SK-N-SH (cell line): ENCODE results near the gene TSHZ2. TPM values are rescaled to one million over a fixed set of nuclear protein-coding genes. Genes with fewer than 3 reads are reported as not detected.
A peak's percentile ranks its signal among the peaks of the same experiment; 100 is the strongest.

ENCODE experiments used
- CTCF ChIA-PET: fragments of 300-600, 350-600 bp; formaldehyde crosslinking; extraction: SDS; loops from one replicate; lab custom pipeline; 2021; lab: Yijun Ruan, JAX
- POLR2A ChIA-PET: fragments of 350-600 bp; sonication (Branson Sonifier 250); formaldehyde crosslinking; extraction: SDS; loops from one replicate; lab custom pipeline; 2020; ENCODE audit warnings: antibody characterized with exemption, inconsistent platforms; lab: Yijun Ruan, JAX
- DNase-seq: peaks from one replicate; pipeline ENCODE4 v3.0.0; 2012
- H2AFZ ChIP-seq: fragments of 200-600 bp; sonication (generic); 2 replicates; pipeline ENCODE4 v1.8.1; 2016; ENCODE audit warnings: antibody characterized with exemption, mild to moderate bottlenecking, low read depth
- H3F3A ChIP-seq: fragments of 200-600 bp; sonication (generic); replicated peaks from 2 replicates; pipeline ENCODE3; 2016; ENCODE audit warnings: antibody characterized with exemption, mild to moderate bottlenecking; ENCODE audit not compliant: insufficient read depth
- H3K27ac ChIP-seq, 2 experiments: fragments of 200-500 bp in 1 of 2; fragments of 200-600 bp in 1 of 2; sonication (Bioruptor generic) in 1 of 2; sonication (generic), shearing (Covaris generic) in 1 of 2; 2 replicates each; pipeline versions ENCODE4 v1.5.1 to v1.6.1; 2014 to 2016; ENCODE audit warnings: low read depth in 2 of 2, inconsistent platforms in 1 of 2, low read length in 1 of 2, mild to moderate bottlenecking in 1 of 2, mixed read lengths in 1 of 2
- H3K27me3 ChIP-seq: fragments of 200-600 bp; sonication (generic), shearing (Covaris generic); 2 replicates; pipeline ENCODE4 v1.6.1; 2016; ENCODE audit warnings: mixed run types; ENCODE audit not compliant: insufficient read depth
- H3K36me3 ChIP-seq, 2 experiments: fragments of 200-500 bp in 1 of 2; fragments of 200-600 bp in 1 of 2; sonication (Bioruptor generic) in 1 of 2; sonication (generic) in 1 of 2; replicated peaks in 1 of 2; 2 replicates each; pipeline versions ENCODE3 to v1.5.1; 2014 to 2016; ENCODE audit warnings: low read length in 1 of 2, mild to moderate bottlenecking in 1 of 2; ENCODE audit not compliant: insufficient read depth in 2 of 2, control insufficient read depth in 1 of 2
- H3K4me1 ChIP-seq, 2 experiments: fragments of 200-500 bp in 1 of 2; fragments of 200-600 bp in 1 of 2; sonication (Bioruptor generic) in 1 of 2; sonication (generic), shearing (Covaris generic) in 1 of 2; 2 replicates each; pipeline versions ENCODE4 v1.5.1 to v1.6.1; 2014 to 2016; ENCODE audit warnings: low read depth in 1 of 2, low read length in 1 of 2, mixed run types in 1 of 2; ENCODE audit not compliant: insufficient read depth in 2 of 2, control insufficient read depth in 1 of 2
- H3K4me2 ChIP-seq: fragments of 200-600 bp; sonication (generic), shearing (Covaris generic); 2 replicates; pipeline ENCODE4 v1.6.1; 2017; ENCODE audit warnings: mixed run types
- H3K4me3 ChIP-seq, 2 experiments: fragments of 200-500 bp in 1 of 2; fragments of 200-600 bp in 1 of 2; sonication (Bioruptor generic) in 1 of 2; sonication (generic), shearing (Covaris generic) in 1 of 2; 2 replicates each; pipeline versions ENCODE4 v1.5.1 to v1.8.1; 2014 to 2016; ENCODE audit warnings: low read depth in 2 of 2, inconsistent platforms in 1 of 2, low read length in 1 of 2, mild to moderate bottlenecking in 1 of 2, mixed read lengths in 1 of 2, moderate library complexity in 1 of 2
- H3K79me2 ChIP-seq: fragments of 200-600 bp; sonication (generic); 2 replicates; pipeline ENCODE4 v1.8.1; 2017; ENCODE audit warnings: mild to moderate bottlenecking; ENCODE audit not compliant: insufficient read depth
- H3K9ac ChIP-seq: fragments of 200-600 bp; sonication (generic); 2 replicates; pipeline ENCODE4 v1.6.1; 2017; ENCODE audit warnings: mixed run types
- H3K9me2 ChIP-seq: fragments of 200-600 bp; sonication (generic); 2 replicates; pipeline ENCODE4 v1.6.1; 2017; ENCODE audit warnings: mixed run types
- H3K9me3 ChIP-seq: fragments of 200-600 bp; sonication (generic); 2 replicates; pipeline ENCODE4 v1.6.1; 2017; ENCODE audit warnings: mixed run types, mild to moderate bottlenecking, moderate library complexity
- H4K20me1 ChIP-seq: fragments of 200-600 bp; sonication (generic); 2 replicates; pipeline ENCODE4 v1.6.1; 2017; ENCODE audit warnings: mild to moderate bottlenecking, mixed run types; ENCODE audit not compliant: insufficient read depth
- CHD2 ChIP-seq: fragments of 150-350 bp; IDR thresholded peaks from 2 replicates; pipeline ENCODE4 v1.6.1; 2018; ENCODE audit warnings: low read length; ENCODE audit not compliant: partially characterized antibody
- ELF1 ChIP-seq: IDR thresholded peaks from 2 replicates; pipeline ENCODE4 v1.4.0; 2012
- EP300 ChIP-seq, 2 experiments: IDR thresholded peaks; 2 replicates each; pipeline versions ENCODE4 v1.4.0 to v1.6.1; 2012; ENCODE audit warnings: borderline replicate concordance in 1 of 2, low read depth in 1 of 2, low read length in 1 of 2
- EZH2phosphoT487 ChIP-seq: fragments of 200-600 bp; sonication (generic); IDR thresholded peaks from 2 replicates; pipeline ENCODE4 v1.6.1; 2017; ENCODE audit warnings: low read depth, mixed run types, mild to moderate bottlenecking, antibody characterized with exemption, moderate library complexity, borderline replicate concordance
- FOSL2 ChIP-seq: IDR thresholded peaks from 2 replicates; pipeline ENCODE4 v1.4.0; 2012; ENCODE audit warnings: low read depth, mild to moderate bottlenecking, moderate library complexity, borderline replicate concordance
- FOXM1 ChIP-seq: IDR thresholded peaks from 2 replicates; pipeline ENCODE4 v1.4.0; 2012; ENCODE audit warnings: low read depth, mild to moderate bottlenecking
- GABPA ChIP-seq: IDR thresholded peaks from 2 replicates; pipeline ENCODE4 v1.4.0; 2012; ENCODE audit warnings: low read depth, mild to moderate bottlenecking
- GATA2 ChIP-seq: sonication (generic); formaldehyde crosslinking; IDR thresholded peaks from 2 replicates; pipeline ENCODE4 v1.5.0; 2020; ENCODE audit warnings: mild to moderate bottlenecking, missing genetic modification reagents
- MAX ChIP-seq: IDR thresholded peaks from 2 replicates; pipeline ENCODE4 v1.4.0; 2012; ENCODE audit warnings: low read depth
- MXI1 ChIP-seq: IDR thresholded peaks from 2 replicates; pipeline ENCODE4 v1.6.1; 2012; ENCODE audit warnings: mild to moderate bottlenecking, low read depth, low read length, improper control_type of control experiment
- NRF1 ChIP-seq: IDR thresholded peaks from 2 replicates; pipeline ENCODE4 v1.6.1; 2012; ENCODE audit warnings: low read depth, mild to moderate bottlenecking, low read length
- POLR2AphosphoS5 ChIP-seq: IDR thresholded peaks from 2 replicates; pipeline ENCODE4 v1.6.1; 2012; ENCODE audit warnings: low read depth, low read length
- RAD21 ChIP-seq: IDR thresholded peaks from 2 replicates; pipeline ENCODE4 v1.6.1; 2012; ENCODE audit warnings: mild to moderate bottlenecking, low read length
- RCOR1 ChIP-seq: fragments of 150-350 bp; IDR thresholded peaks from 2 replicates; pipeline ENCODE4 v1.6.1; 2017; ENCODE audit warnings: antibody characterized with exemption, low read length
- RFX5 ChIP-seq: IDR thresholded peaks from 2 replicates; pipeline ENCODE4 v1.6.1; 2012; ENCODE audit warnings: mild to moderate bottlenecking, improper control_type of control experiment, low read length
- SMC3 ChIP-seq: IDR thresholded peaks from 2 replicates; pipeline ENCODE4 v1.6.1; 2012; ENCODE audit warnings: low read depth, low read length, improper control_type of control experiment
- TAF1 ChIP-seq: IDR thresholded peaks from 2 replicates; pipeline ENCODE4 v1.6.1; 2012; ENCODE audit warnings: low read depth, mild to moderate bottlenecking, low read length, moderate library complexity, borderline replicate concordance
- TCF12 ChIP-seq: IDR thresholded peaks from 2 replicates; pipeline ENCODE4 v1.4.0; 2012
- TEAD4 ChIP-seq: IDR thresholded peaks from 2 replicates; pipeline ENCODE4 v1.4.0; 2012; ENCODE audit warnings: mild to moderate bottlenecking, borderline replicate concordance; ENCODE audit not compliant: insufficient read depth
- YY1 ChIP-seq: IDR thresholded peaks from 2 replicates; pipeline ENCODE4 v1.4.0; 2012; ENCODE audit warnings: low read depth, mild to moderate bottlenecking
- ZBTB33 ChIP-seq: IDR thresholded peaks from 2 replicates; pipeline ENCODE4 v1.4.0; 2012; ENCODE audit warnings: low read depth, borderline replicate concordance
- WGBS: methylation state at CpG from one replicate; pipeline ENCODE4 v1.1.6; 2017; ENCODE audit warnings: low lambda C conversion rate; 5-methylcytosine and 5-hydroxymethylcytosine counted together
- polyA plus RNA-seq, 3 experiments: library from polyadenylated mRNA; depleted of rRNA; stranded (reverse); fragments of >200 nt; gene quantifications; 2 replicates each; pipeline ENCODE4 v1.2.3, GENCODE V29; 2012

Gene TSHZ2
- polyA plus RNA-seq, 1 of the 3 experiments (the other 2 are of a cell fraction): 0.13 TPM

- Histone ChIP-seq H3K27me3 (no peaks in the 10 kb centered on the region), H3K27ac (no peak overlapping the region), H3K4me3 (no peak overlapping the region), H3K9me3 (no peaks in the 10 kb centered on the region), H2AFZ (no peak overlapping the region), H3K9me2 (no peaks in the 10 kb centered on the region), H3K9ac (no peak overlapping the region), H3K79me2 (no peaks in the 10 kb centered on the region), H3K4me1 (0 out of 4 replicates have a peak, but pooled peaks cover 0 to 5% of the 10 kb centered on the region in 2 experiments), H4K20me1 (no peaks in the 10 kb centered on the region), H3K36me3 (no peaks in the 10 kb centered on the region), H3K4me2 (no peak overlapping the region), H3F3A (no peaks in the 10 kb centered on the region)
- TF ChIP-seq RAD21: no peak
- TF ChIP-seq GABPA: no peak
- no peak for TF ChIP-seq SMC3
- TF ChIP-seq TCF12: no peak
- TF ChIP-seq ZBTB33: no peak
- no peak for TF ChIP-seq TAF1
- TF ChIP-seq CHD2: no peak
- 39% methylated on average over 4 of the region's 4 CpGs for WGBS
- POLR2A ChIA-PET: no interaction called here
- DNase-seq: no peak
- CTCF ChIA-PET: interaction anchor here (1.5 kb wide), 1 partner anchor 23 kb away, joined by 3 read pairs; no protein-coding TSS in a partner anchor
Measured at GRCh38 chr20:53122853-53123252, 150.7 kb downstream of the TSHZ2 start.

- CTCF ChIA-PET: interaction anchor here (0.6 kb wide), 1 partner anchor 69 kb away, joined by 3 read pairs; no protein-coding TSS in a partner anchor
- POLR2A ChIA-PET: no interaction called here
- no peak for TF ChIP-seq MXI1
- peak; percentile 44; the same call in 1 of the 2 replicates for TF ChIP-seq RAD21
- Histone ChIP-seq H3F3A (no peaks in the 10 kb centered on the region), H4K20me1 (no peaks in the 10 kb centered on the region), H3K4me1 (0 out of 4 replicates have a peak, but pooled peaks cover 0 to 5% of the 10 kb centered on the region in 2 experiments), H3K9me2 (no peaks in the 10 kb centered on the region), H3K36me3 (no peaks in the 10 kb centered on the region), H3K27ac (no peak overlapping the region), H2AFZ (no peak overlapping the region), H3K79me2 (no peaks in the 10 kb centered on the region), H3K4me3 (no peak overlapping the region), H3K9me3 (no peaks in the 10 kb centered on the region), H3K9ac (no peak overlapping the region), H3K4me2 (no peak overlapping the region), H3K27me3 (no peaks in the 10 kb centered on the region)
- 57% methylated on average over 3 of the region's 3 CpGs for WGBS
- no peak for DNase-seq
Measured at GRCh38 chr20:53124075-53124551, 152.0 kb downstream of the TSHZ2 start.

GRCh38 chr20:53124803-53125202 is 152.6 kb downstream of the TSHZ2 start:
- DNase-seq: no peak
- H3K79me2 ChIP-seq: no peaks in the 10 kb centered on the region
- H3K9ac ChIP-seq: no peak overlapping the region
- H3K27ac ChIP-seq: no peak overlapping the region
- H3K9me3 ChIP-seq: no peaks in the 10 kb centered on the region
- no peak overlapping the region for H2AFZ ChIP-seq
- H4K20me1 ChIP-seq: no peaks in the 10 kb centered on the region
- ChIA-PET CTCF (no interaction called here), POLR2A (no interaction called here)
- H3K4me2 ChIP-seq: no peak overlapping the region
- H3K4me3 ChIP-seq: no peak overlapping the region
- 0 out of 4 replicates have a peak, but pooled peaks cover 0 to 5% of the 10 kb centered on the region in 2 experiments for H3K4me1 ChIP-seq
- H3K9me2 ChIP-seq: no peaks in the 10 kb centered on the region
- no peaks in the 10 kb centered on the region for H3K36me3 ChIP-seq
- 51% methylated on average over 3 of the region's 3 CpGs for WGBS
- no peaks in the 10 kb centered on the region for H3F3A ChIP-seq
- no peaks in the 10 kb centered on the region for H3K27me3 ChIP-seq
- TF ChIP-seq POLR2AphosphoS5 (no peak), RCOR1 (no peak), TCF12 (no peak), ELF1 (no peak), YY1 (no peak), GATA2 (CRISPR knock-in tag) (no peak), MAX (no peak), FOXM1 (no peak), NRF1 (no peak), TAF1 (no peak), EZH2phosphoT487 (no peak), FOSL2 (no peak), EP300 (IDR thresholded peaks at IDR 0.05; ENCODE audit: borderline replicate concordance in 1 of 2, low read depth in 1 of 2, low read length in 1 of 2) (no peak), RFX5 (no peak), TEAD4 (no peak)
